CD4-positive, alpha-beta T cell treated with Interleukin-6 at 100 ng/mL for 8 hours (primary cell): ENCODE data around the gene XRCC2.
"Not testable (repeated sequence)": the region's sequence is repeated elsewhere in the genome, so short reads cannot be mapped to it uniquely, and the experiment has no call there.

Experiments used
- DNase-seq: peaks from one replicate; pipeline ENCODE4 v3.0.0-alpha.2; 2020; ENCODE audit warnings: mixed read lengths, low spot score

XRCC2 gene

GRCh38 chr7:152675759-152676636 is at the start of gene XRCC2:
Gene XRCC2, minus strand, starts transcription at chr7:152676141. Its CDS starts 62 bp downstream, at chr7:152676079.
- peak; percentile 91 for DNase-seq

GRCh38 chr7:152723364-152723763 is 47.4 kb upstream of the XRCC2 start:
- DNase-seq: no peak

GRCh38 chr7:152712412-152713042 is 36.6 kb upstream of the XRCC2 start:
- DNase-seq: not testable (repeated sequence)

GRCh38 chr7:152711444-152711944 is 35.6 kb upstream of the XRCC2 start:
- DNase-seq: no peak

GRCh38 chr7:152710153-152710442 is 34.2 kb upstream of the XRCC2 start:
- no peak for DNase-seq

- DNase-seq: no peak
Measured at GRCh38 chr7:152709287-152710152, 33.6 kb upstream of the XRCC2 start.

- DNase-seq: no peak
Measured at GRCh38 chr7:152704796-152705384, 28.9 kb upstream of the XRCC2 start.

- no peak for DNase-seq
Measured at GRCh38 chr7:152699079-152699478, 23.1 kb upstream of the XRCC2 start.

GRCh38 chr7:152697268-152697974 is 21.5 kb upstream of the XRCC2 start:
- DNase-seq: not testable (repeated sequence)

GRCh38 chr7:152692196-152692595 is 16.3 kb upstream of the XRCC2 start:
- DNase-seq: not testable (repeated sequence)

GRCh38 chr7:152683297-152683696 is 7.4 kb upstream of the XRCC2 start:
- no peak for DNase-seq

- no peak for DNase-seq
Measured at GRCh38 chr7:152677808-152678670, 2.1 kb upstream of the XRCC2 start.

GRCh38 chr7:152674860-152675758 is 832 bp downstream of the XRCC2 start:
- no peak for DNase-seq

GRCh38 chr7:152673897-152674296 is 2.0 kb downstream of the XRCC2 start:
- no peak for DNase-seq

- DNase-seq: no peak
Measured at GRCh38 chr7:152672626-152673025, 3.3 kb downstream of the XRCC2 start.

GRCh38 chr7:152669758-152670157 is 6.2 kb downstream of the XRCC2 start:
- DNase-seq: no peak

- no peak for DNase-seq
Measured at GRCh38 chr7:152668975-152669374, 7.0 kb downstream of the XRCC2 start.

- DNase-seq: no peak
Measured at GRCh38 chr7:152667958-152668357, 8.0 kb downstream of the XRCC2 start.

- no peak for DNase-seq
Measured at GRCh38 chr7:152666078-152666477, 9.9 kb downstream of the XRCC2 start.
